Epidermal melanocyte (primary cell): ENCODE data around the gene PTPA.
"Not testable (repeated sequence)": the region's sequence is repeated elsewhere in the genome, so short reads cannot be mapped to it uniquely, and the experiment has no call there.

Experiments
- DNase-seq: peaks from one replicate; pipeline ENCODE4 v3.0.0; 2011; ENCODE audit warnings: low spot score; ENCODE audit not compliant: insufficient read length

PTPA gene

DNA sequence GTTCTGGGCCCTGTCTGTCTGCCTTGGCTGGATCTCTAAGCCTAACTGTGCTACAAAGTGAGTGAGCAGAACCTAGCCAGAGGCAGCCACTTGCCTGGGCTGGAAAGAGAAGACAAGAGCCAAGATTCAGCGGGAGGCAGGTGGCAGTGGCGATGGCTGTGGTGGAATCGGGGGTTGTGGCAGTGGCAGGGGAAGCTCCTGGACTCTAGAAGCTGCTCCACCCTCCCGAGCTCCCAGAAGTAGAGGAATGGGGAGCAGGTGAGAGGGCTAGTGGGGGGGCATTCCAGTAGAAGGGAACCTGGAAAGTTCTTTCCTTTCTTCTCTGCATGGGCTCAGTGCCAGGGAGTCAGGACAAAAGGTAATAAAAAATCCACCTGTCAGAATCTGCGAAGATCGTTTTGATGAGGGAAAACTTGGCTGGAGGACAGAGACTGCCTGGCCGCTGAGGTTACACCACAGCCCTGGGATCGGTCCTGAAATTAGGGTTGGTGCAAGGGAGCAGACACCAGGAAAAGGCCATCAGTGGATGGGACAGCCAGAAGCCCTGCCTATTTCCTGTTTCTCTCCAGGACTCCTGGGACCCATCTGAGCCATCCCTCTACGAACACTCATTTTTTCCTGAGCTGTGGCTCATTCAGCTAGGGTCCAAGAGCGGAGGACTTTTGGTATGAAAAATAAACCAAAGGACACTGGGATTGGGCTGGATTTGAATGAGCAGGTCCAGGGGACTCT, 2.2 kb upstream of the PTPA start:
- DNase-seq = no peak

DNA sequence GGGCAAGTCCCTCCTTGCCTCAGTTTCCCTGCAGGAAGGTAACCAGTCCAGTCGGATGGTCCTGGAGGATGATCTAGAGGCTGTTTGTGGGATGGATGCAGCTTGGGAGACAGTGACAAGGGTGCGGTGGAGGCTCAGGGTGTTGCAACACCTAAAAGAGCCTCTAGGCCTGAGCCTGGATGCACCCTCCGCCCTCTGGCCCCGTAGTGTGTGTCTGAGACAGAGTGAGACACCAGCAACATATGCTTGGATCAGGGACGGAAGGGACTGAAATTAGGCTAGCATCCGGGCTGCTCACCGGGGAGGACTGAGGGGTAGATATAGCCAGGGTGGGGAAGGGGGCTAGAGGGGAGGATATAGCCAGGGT, 1.7 kb upstream of the PTPA start:
- DNase-seq = no peak

DNA sequence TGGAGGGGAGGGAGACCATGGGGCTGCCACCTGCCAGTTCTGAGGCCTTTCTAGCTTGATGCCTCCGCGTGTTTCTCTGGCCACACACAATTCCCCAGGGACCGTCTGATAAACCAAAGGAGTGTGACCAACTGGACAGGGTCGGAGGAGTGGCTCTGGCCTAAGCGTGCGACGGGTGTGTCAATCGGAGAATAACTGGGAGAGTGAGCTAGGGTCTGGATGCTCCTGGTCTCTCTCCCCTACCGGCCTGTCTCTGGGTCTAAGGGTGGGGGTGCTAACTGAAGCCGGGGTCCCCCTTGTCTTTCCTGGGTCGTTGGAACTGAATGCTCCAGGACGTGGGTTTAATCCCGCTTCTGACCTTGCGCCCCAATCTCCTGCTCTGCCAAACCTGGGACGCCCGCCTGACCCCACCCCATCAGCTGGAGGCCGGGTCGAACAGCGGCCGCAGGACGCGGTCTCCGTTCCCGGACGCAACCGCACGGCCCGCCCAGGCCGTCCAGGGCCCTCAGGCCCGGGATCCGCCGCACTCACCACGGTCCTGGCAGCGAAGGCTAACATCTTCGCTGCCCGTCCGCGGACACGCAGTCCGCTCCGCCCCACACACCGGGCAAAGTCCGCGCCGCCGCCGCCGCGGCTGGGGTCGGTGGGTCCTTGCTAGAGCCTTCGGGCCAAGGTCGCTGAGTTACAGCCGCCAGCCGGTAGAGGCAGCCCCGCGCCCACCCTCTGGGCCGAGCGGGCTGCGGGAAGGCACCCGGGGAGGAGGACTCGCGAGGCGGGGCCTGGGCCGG, 1.1 kb upstream of the PTPA start:
- peak; percentile 55 for DNase-seq

DNA sequence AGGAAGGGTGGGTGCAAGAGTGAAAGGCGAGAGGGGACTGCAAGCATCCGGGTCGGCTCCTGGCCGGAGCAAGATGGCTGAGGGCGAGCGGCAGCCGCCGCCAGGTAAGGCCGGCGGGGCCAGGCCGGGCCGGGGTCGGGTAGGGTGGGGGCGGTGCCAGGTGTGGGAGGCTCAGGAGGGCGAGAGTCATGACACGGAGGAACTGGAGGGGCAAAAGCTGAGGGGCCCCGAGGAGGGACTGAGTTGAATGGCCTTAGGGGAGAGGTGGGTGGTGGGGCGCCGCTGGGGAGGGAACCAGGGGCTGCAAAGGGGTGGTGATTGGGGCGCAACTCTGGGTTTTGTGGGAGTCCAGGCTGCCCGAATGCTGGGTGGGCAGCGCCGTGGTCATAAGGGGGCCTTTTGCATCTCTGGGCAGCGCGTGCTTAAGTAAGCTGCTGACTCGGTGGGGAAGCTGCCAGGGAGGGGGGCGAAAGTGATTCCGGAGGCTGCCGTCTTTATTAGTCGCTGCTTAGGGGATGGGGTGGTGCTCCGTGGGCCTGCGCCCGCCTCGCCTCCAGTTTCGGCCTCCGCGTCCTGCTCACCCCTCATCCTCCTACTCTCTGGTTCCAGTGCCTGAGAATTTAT, 425 bp downstream of the PTPA start:
- DNase-seq = no peak

DNA sequence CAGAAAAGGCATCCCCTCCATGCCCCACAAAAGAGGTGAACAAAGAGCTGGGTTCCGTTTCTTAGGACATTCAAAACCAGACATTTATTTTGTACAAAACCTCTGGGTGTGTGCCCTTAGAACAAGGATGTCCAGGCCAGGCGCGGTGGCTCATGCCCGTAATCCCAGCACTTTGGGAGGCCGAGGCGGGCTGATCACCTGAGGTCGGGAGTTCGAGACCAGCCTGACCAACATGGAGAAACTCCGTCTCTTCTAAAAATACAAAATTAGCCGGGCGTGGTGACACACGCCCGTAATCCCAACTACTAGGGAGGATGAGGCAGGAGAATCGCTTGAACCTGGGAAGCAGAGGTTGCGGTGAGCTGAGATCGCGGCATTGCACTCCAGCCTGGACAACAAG, 1.3 kb downstream of the PTPA start:
- not testable (repeated sequence) for DNase-seq

DNA sequence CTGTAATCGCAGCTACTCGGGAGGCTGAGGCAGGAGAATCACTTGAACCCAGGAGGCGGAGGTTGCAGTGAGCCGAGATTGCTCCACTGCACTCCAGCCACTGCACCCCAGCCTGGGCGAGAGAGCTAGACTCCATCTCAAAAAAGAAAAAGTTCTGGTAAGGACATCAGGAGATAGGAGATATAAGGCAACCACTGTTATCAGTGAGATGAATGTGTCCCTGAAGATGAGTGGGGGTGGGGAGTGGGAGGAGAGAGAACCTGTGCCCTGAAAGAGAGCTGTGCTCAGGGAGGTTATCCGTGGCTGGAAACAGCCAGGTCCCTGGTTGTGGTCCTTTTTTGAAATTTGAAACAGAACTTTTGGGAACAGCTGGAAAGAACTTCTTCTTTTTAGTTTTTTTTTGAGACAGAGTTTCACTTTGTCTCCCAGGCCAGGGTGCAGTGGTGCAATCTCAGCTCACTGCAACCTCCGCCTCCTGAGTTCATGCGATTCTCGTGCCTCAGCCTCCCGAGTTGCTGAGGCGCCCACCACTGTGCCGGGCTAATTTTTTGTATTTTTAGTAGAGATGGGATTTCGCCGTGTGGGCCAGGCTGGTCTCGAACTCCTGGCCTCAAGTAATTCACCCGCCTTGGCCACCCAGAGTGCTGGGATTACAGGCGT, 2.6 kb downstream of the PTPA start:
- DNase-seq = no peak

DNA sequence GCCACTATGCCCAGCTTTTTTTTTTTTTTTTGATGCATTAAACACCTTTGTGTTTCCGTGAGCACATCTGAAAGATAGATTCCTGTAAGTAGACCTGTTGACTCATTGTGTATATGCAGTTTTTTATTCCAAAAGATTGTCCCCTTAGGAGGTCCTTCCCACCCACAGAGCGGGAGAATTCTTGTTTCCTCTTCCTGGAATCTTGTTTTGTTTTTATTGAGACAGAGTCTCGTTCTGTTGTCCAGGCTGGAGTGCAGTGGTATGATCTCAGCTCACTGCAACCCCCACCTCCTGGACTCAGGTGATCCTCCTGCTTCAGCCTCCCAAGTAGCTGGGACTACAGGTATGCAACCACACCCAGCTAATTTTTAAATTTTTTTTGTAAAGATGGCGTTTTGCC, 7.6 kb downstream of the PTPA start:
- DNase-seq = no peak

DNA sequence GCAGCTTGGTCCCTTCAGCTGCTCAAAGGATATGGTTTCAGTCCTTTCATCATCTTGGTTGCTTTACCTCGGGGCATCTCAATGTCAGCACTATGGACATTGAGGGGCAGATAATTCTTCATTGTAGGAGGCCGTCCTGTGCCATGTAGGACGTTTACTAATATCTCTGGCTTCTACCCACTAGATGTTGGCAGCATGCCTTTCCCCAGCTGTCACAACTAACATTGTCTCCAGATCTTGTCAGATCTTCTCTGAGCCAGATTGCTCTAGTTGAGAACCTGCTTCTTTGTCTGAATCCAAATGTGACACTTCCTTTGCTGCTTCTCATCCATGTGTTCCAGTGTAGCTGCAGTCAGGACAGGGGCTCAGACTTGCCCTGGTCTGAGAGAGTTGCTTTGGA, 10.3 kb downstream of the PTPA start:
- DNase-seq = no peak

DNA sequence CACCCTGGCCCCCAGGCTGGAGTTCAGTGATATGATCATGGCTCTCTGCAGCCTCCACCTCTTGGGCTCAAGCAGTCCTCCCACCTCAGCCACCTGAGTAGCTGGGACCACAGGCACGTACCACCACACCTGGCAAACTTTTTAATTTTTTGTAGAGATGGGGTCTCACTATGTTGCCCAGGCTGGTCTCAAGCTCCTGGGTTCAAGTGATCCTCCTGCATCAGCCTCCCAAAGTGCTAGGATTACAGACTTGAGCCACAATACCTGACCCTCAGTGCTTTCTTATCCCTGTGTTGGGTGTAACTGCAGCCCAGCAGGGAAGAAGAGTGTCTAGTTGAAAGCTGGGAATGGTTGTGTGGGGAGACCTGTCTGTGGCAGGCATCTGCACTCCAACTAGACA, 10.9 kb downstream of the PTPA start:
- DNase-seq = no peak

DNA sequence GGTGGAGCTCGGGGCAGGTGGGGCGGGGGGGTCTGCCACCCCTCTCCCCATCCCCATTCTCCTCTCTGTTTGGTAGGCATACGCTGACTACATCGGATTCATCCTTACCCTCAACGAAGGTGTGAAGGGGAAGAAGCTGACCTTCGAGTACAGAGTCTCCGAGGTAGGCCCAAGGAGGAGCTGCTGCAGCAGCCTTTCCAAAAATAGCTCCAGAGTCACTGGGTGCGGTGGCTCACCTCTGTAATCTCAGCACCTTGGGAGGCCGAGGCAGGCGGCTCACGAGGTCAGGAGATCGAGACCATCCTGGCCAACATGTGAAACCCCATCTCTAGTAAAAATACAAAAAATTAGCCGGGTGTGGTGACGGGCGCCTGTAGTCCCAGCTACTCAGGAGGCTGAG, 11.8 kb downstream of the PTPA start:
- DNase-seq = not testable (repeated sequence)

DNA sequence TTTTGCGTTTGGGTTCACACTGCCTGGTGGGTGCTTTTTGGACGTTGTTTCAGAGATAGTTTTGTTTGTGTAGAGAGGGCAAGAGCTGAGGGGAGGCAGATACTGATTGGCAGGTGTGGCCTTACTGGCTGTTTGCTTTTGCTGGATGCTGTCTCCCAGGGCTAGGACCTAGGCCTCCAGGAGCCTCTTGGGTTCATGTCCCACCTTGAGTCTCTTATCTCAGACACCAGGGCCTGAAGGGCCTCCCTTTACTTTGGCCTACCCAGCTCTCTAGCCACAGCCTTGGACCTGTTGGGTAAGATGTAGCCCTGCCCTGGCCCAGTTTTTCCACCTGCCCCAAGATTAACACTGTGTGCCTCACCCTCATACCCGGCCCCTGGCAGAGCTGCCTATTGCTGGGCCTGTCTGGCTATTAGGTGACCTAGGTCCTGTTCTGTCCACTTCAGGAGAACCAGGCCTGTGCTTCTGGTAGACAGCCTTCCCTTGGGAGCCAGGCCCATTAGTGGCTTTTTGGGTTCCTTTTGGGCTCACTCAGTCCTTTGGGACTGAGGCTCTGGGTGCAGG, 13.4 kb downstream of the PTPA start:
- DNase-seq = no peak

DNA sequence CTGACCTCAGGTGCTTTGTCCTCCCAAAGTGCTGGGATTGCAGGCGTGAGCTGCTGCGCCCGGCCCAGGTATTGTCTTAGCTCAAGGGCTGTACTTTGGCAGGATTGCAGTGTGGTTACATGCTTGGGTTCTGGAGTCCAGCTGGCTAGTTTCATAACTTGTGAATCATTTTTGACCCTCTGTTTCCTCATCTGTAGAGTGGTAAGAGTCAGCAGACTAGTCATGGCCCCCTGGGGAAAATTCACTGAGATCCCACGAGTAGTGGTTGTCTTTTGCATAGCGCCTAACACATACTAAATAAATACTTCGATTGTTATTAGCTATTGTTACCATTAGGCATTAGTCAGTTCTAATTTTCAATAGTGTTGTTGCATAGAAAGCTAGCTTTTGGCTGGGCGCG, 14.3 kb downstream of the PTPA start:
- no peak for DNase-seq

DNA sequence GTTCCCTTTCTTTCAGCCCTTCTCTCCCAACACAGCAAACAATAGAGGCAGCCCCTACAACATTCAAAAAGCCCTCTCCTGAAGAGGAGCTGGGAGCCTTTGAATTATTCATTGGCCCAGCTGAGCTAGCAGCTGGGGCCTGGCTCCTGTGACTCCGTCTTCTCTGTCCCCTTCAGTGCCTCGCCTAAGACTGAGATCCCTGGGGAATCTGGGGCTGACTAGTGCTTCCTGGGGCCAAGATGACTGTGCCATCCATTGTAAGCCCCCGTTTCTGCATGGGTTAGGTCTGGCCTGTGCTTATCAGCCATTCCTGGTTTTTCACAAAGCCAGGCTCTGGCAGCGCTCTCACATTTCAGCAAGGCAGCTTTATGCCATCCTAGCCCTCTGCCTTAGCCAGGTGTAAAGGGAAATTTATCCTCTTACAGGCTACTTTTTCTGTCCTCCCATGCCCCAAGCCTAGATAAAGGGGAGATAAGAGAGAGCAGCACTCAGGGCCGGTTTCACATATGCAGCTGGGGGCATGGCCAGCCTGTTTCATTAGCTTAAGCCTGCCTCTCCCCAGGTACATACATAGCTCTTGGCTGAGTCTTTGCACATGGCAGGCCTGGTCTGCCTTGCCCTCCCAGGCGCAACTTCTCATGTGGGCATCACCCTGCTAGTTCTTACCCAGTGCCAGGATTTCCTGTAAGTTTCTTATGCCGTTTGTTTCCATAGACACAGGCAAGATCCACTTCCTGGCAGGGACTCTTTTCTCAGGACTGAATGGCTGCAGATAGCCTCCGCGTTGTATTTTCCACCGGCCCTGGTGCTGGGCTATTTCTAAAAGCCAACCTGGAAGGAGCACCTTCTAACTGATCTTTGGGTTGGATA, 15.8 kb downstream of the PTPA start:
- no peak for DNase-seq

DNA sequence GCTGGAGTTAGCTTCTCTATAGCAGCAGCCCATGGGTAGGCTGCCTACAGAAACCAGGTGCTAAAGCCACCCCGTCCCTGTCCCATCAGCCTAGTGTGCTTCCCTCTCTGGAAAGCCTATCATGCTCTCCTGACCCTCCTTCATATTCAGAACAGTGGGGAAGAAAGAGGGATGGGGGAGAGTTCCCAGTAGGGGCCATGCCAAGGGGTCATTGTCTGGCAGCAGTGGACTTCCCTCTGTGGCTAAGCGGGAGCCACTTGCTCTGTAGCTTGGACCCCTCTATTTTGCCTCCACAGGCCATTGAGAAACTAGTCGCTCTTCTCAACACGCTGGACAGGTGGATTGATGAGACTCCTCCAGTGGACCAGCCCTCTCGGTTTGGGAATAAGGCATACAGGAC, 17.5 kb downstream of the PTPA start:
- DNase-seq = no peak

DNA sequence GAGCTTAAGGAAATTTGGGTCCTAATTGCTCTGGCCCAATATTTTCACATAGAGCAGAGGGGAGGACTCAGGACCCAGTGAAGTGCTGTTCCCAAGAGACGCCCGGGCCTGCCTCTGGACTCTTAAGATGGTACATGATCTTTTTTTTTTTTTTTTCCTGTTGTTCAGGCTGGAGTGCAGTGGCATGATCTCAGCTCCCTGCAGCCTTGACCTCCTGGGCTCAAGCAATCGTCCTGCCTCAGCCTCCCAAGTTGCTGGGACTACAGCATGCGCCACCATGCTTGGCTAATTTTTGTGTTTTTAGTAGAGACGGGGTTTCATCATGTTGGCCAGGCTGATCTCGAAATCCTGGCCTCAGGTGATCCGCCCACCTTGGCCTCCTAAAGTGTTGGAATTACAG, 19.1 kb downstream of the PTPA start:
- not testable (repeated sequence) for DNase-seq

DNA sequence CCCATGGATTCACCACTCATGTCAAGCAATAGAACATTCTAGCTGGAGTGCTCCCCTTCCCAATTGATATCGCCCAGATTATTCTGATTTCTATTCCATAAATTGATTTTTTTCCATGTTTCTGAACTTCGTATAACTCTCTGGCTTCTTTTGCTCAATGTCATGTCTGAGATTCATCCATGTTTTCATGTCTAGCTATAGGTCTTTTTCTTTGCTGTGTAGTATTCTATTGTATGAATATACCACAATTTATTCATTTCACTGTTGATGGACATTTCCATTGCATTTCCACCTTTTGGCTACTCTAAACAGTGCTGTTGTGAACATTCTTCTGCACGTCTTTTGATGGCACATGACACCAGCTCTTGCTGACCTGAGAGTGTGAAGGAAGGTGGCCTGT, 19.6 kb downstream of the PTPA start:
- DNase-seq = no peak

DNA sequence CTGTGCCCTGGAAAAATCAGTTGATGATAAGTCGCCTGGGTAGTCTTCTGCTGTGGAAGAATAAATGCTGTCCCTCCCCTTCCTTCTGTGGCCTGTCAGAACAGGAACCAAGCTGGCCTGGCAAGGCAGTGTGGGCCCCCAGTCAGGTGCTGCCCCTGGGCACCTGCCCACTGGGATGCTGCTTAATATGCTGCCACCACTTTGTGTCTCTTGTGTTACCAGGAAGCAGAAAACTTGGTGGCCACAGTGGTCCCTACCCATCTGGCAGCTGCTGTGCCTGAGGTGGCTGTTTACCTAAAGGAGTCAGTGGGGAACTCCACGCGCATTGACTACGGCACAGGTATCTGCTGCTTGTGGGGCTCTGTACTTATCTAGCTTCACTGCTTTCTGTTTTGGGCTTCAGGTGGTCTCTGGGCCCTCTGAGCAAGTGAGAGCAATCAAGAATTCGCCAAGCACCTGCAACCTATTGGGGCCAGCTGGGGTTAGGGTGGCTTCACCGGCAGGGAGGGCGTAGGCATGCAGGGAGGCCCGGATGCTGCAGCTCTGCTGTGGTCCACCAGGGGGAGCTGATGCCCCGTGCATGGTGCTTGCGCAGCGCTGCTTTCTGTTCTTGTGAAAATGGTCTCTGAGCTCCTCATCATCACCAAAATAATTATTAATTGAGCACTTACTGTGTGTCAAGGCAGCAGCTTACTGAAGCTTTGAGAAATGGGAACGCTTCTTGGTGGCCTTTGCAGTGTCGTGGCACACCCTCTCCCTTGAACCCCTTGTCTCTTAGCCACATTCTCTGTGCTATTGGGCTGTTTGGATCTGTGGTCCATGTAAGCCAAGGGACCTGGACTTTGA, 20.3 kb downstream of the PTPA start:
- peak; percentile 84 for DNase-seq

DNA sequence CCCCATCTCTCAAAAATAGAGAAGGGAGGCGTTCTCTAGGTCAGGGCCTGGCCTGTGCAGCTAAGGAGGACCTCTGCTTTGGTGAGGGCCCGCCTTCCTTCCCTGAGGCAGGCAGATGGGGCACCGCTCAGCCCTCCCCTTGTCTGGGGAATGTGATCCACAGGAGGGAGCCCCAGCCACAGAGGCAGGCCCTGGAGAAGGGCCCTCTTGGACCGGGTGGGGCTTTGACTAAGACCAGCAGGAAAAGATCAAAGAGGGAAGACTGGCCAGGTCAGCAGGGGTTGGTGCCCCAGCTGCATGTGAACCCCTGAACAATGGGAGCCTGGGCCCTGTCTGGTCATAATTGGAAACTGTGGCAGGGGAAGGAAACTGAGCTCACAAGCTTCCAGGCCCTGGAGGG, 21.9 kb downstream of the PTPA start:
- no peak for DNase-seq

DNA sequence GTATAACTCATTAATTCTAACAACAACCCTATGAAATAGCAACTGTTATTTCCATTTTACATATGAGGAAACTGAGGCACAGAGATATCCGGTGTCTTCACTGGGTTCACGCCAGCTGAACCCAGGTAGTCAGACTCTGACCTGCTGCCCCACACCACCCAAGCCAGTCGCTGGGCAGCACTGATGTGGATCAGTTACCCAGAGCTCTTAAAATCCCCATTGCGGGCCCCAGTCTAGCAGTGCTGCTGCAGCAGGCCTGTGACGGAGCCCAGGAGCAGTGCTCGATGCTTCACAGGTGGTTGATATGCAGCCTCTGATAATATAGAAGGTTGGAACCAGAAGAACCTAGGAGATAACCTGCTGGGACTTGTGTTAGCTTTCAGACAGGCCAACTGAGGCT, 24.3 kb downstream of the PTPA start:
- no peak for DNase-seq

DNA sequence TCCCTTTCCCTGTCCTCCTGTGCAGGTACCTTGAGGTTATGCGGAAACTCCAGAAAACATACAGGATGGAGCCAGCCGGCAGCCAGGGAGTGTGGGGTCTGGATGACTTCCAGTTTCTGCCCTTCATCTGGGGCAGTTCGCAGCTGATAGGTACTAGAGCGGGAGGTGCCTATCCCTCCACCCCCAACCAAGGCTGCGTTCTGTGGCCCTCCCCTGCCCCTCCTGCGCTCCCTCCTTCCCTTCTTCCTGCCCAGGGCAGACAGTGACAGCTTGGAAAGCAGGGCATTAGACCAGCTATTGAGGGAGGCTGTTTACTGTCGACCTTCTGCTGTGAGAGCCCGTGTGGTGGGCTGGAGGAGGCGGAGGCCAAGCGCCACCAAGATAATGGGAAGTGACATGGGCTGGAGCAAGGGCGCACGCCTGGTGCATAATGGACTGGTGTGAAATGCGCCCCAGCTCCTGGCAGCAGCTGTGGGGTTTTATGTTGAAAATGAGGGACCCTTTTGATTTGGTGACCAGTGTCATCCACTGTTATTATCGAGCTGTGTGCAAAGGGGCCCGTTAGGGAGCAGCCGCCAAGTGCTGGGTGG, 25.3 kb downstream of the PTPA start:
- DNase-seq = no peak
